T-helper 1 cell treated with Interleukin-12 subunit alpha and Interleukin-12 subunit beta and Interleukin-4 antibody, amounts not matched to agents 30 μg/mL and 1 μg/mL, for 36 hours (primary cell): ENCODE measurements around the gene TARBP2.
"Not testable (repeated sequence)": the region's sequence is repeated elsewhere in the genome, so short reads cannot be mapped to it uniquely, and the experiment has no call there.

Experiments used
- H3K27ac Mint-ChIP-seq: one replicate; pipeline ENCODE4 v1.8.0; 2021; ENCODE audit warnings: mild to moderate bottlenecking, mixed read lengths
- H3K27me3 Mint-ChIP-seq: one replicate; pipeline ENCODE4 v1.8.0; 2021; ENCODE audit warnings: low read depth, mixed read lengths
- H3K36me3 Mint-ChIP-seq: one replicate; pipeline ENCODE4 v1.8.0; 2021; ENCODE audit warnings: low read depth, mixed read lengths
- H3K4me1 Mint-ChIP-seq: one replicate; pipeline ENCODE4 v1.8.0; 2021; ENCODE audit warnings: low read depth, mixed read lengths
- H3K4me3 Mint-ChIP-seq: one replicate; pipeline ENCODE4 v1.8.0; 2021; ENCODE audit warnings: mild to moderate bottlenecking, moderate library complexity, mixed read lengths
- H3K9me3 Mint-ChIP-seq: one replicate; pipeline ENCODE4 v1.8.0; 2021; ENCODE audit warnings: mixed read lengths

The TARBP2 gene

GRCh38 chr12:53465679-53466078 is 35.4 kb upstream of the TARBP2 start:
- Mint-ChIP-seq H3K36me3 (peaks cover 71% of the 10 kb centered on the region), H3K27me3 (no peaks in the 10 kb centered on the region), H3K4me3 (no peak overlapping the region), H3K9me3 (no peaks in the 10 kb centered on the region), H3K27ac (no peak overlapping the region), H3K4me1 (peaks cover 20% of the 10 kb centered on the region)

DNA sequence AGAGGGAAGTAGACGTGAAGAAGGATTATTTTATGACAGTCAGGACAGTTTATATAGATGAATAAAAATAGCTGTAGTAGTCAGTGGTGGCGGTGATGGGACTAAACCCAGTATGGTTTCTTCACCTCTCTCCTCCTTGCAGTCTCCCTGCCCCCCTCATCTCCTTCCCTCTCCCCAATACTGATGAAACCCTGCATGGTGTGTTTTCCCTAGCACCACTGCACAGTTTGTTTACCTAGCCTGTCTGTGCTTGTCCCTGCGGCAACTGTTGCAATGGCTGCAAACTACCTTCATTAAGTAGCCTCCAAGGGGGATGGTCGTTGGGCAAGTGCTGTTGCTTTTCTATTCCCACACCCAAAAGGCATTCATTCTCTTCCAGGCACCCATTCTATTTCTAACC is 34.4 kb upstream of the TARBP2 start:
- Mint-ChIP-seq H3K4me1 (peaks cover 18% of the 10 kb centered on the region), H3K27ac (no peak overlapping the region), H3K4me3 (no peak overlapping the region), H3K27me3 (no peaks in the 10 kb centered on the region), H3K9me3 (no peaks in the 10 kb centered on the region), H3K36me3 (peaks cover 70% of the 10 kb centered on the region)

DNA sequence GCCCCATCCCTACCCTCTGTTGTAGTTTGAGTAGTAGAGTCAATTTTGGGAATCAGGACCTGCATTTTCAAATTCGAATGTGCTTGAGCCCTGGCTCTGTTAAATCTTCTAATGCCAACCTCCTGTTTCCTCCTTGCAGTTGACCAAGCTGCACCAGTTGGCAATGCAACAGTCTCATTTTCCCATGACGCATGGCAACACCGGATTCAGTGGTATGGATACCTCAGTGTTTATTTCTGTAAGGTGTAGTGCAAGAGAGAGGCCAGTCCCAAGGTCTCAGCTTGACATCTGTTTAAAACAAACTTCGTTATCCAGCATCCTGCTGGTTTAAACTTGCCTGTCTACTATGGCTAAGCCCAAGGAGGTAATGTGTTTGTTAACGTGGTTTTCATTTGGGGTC is 34.0 kb upstream of the TARBP2 start:
- H3K36me3 Mint-ChIP-seq, result peaks cover 70% of the 10 kb centered on the region
- peaks cover 22% of the 10 kb centered on the region for H3K4me1 Mint-ChIP-seq
- H3K4me3 Mint-ChIP-seq, result no peak overlapping the region
- H3K27me3 Mint-ChIP-seq, result no peaks in the 10 kb centered on the region
- H3K27ac Mint-ChIP-seq, result no peak overlapping the region
- no peaks in the 10 kb centered on the region for H3K9me3 Mint-ChIP-seq

DNA sequence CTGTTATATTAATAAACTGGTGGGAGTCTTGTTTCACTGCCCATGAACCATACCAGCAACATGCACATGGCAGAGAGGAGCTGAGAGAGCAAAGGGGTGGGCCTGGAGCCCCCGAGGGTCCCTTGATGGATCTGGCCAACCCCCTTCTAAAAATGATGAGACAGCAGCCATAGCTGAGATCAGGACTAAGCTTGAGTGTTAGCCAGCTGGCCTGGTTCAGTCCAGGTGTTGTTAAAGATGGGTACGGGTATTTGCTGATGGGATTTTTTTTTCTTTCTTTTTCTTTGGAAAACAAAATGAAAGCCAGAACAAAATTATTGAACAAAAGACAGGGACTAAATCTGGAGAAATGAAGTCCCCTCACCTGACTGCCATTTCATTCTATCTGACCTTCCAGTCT is 33.2 kb upstream of the TARBP2 start:
- Mint-ChIP-seq H3K4me3 (no peak overlapping the region), H3K27me3 (no peaks in the 10 kb centered on the region), H3K4me1 (peaks cover 25% of the 10 kb centered on the region), H3K36me3 (peaks cover 70% of the 10 kb centered on the region), H3K27ac (no peak overlapping the region), H3K9me3 (no peaks in the 10 kb centered on the region)

DNA sequence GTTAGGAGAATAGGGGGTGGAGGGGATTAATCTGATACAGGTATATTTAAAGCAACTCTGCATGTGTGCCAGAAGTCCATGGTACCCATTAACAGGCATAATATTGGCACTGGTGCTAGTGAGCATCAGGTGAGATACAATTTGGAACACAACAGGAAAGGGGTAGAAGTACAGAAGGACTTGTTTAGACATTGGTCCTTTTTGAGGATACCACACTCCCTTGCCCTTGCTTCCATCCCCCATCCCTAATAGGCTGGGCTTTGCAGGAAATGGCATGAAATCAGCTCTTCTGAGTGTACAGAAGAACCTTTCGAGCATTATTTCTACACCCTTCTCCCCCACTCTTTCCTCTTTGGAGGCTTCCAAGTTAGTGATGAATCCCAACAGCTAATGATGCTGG is 32.8 kb upstream of the TARBP2 start:
- no peak overlapping the region for H3K27ac Mint-ChIP-seq
- peaks cover 25% of the 10 kb centered on the region for H3K4me1 Mint-ChIP-seq
- H3K27me3 Mint-ChIP-seq, result no peaks in the 10 kb centered on the region
- H3K9me3 Mint-ChIP-seq, result no peaks in the 10 kb centered on the region
- H3K36me3 Mint-ChIP-seq, result peaks cover 66% of the 10 kb centered on the region
- H3K4me3 Mint-ChIP-seq, result no peak overlapping the region

DNA sequence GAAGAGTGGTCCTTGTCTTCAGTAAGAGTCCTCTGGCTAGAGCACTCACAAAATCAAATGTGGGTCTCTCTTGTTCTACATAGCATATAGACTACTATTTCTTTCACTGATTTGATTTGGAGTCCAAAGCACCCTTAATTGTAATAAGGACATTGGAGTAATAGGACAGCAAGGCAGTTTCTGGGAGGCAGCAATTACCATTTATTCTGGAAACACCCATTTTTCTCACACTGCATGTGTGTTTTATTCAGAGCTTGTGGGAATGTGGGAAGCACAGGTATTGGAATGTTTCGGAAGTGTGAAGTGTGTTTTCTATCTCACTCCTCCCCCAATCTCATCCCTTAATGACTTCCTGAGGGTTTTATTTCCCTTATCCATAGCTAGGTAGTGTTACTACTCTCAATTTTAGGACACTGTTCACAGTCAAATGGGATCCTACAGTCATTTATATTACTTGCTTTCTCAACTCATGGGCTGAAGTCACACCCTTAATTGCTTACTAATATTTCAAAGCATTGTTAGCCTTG is 29.0 kb upstream of the TARBP2 start:
- H3K4me3 Mint-ChIP-seq, result no peak overlapping the region

GRCh38 chr12:53474077-53474476 is 27.0 kb upstream of the TARBP2 start:
- H3K4me1 Mint-ChIP-seq, result peaks cover 24% of the 10 kb centered on the region
- H3K36me3 Mint-ChIP-seq, result peaks cover 54% of the 10 kb centered on the region
- no peaks in the 10 kb centered on the region for H3K9me3 Mint-ChIP-seq
- H3K4me3 Mint-ChIP-seq, result no peak overlapping the region
- H3K27me3 Mint-ChIP-seq, result no peaks in the 10 kb centered on the region
- H3K27ac Mint-ChIP-seq, result no peak overlapping the region

More for the DNA sequence above, 29.0 kb upstream of the TARBP2 start:
- Mint-ChIP-seq H3K27me3 (no peaks in the 10 kb centered on the region), H3K4me1 (peaks cover 24% of the 10 kb centered on the region), H3K9me3 (no peaks in the 10 kb centered on the region), H3K27ac (no peak overlapping the region), H3K36me3 (peaks cover 66% of the 10 kb centered on the region)

DNA sequence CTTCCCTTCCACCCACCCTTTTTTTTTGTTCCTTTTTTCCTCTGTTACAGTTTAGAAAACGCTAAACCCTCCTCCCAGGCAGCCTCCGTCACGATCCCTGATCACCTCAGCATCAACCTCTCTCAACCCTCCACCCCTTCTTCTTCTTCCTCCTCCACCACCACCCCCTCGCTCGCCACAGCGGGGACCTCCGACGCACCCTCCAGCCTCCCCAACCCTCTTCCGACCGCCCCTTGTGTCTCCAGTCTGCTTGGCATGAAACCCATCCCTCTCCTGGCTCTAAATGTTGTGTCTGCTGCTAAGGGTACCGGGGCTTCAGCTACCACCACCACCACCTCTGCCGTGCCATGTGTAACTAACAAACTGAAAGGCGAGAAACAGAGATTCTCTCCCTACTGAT is 26.3 kb upstream of the TARBP2 start:
- Mint-ChIP-seq H3K4me1 (peaks cover 24% of the 10 kb centered on the region), H3K27ac (peak overlapping the region; percentile 72), H3K27me3 (no peaks in the 10 kb centered on the region), H3K4me3 (no peak overlapping the region), H3K36me3 (peaks cover 61% of the 10 kb centered on the region), H3K9me3 (no peaks in the 10 kb centered on the region)

DNA sequence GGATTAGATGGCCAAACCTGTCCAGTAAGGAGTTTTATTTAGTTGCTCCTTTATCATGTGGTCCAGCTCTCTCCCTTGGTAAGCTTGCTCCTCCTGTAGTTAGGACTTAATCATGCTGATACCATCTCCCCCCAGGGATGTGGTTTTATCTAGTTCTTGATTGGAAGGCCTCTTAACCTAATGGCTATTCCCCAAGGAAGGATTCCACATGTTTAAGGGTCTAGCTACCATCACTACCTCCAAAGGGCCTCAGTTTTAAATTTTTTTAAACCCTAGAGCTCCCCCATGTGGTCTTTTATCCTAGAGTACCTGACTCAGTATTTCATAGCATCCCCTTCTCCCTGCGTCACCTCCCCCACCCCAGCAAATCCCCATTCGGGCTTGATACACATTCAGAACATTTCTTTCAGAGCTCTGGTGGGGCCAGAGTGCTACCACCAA is 24.3 kb upstream of the TARBP2 start:
- Mint-ChIP-seq H3K4me1 (peaks cover 20% of the 10 kb centered on the region), H3K27me3 (no peaks in the 10 kb centered on the region), H3K36me3 (peaks cover 54% of the 10 kb centered on the region), H3K4me3 (no peak overlapping the region), H3K9me3 (no peaks in the 10 kb centered on the region), H3K27ac (no peak overlapping the region)

- Mint-ChIP-seq H3K4me1 (peaks cover 14% of the 10 kb centered on the region), H3K27me3 (no peaks in the 10 kb centered on the region), H3K36me3 (peaks cover 55% of the 10 kb centered on the region), H3K9me3 (no peaks in the 10 kb centered on the region), H3K27ac (no peak overlapping the region), H3K4me3 (no peak overlapping the region)
Observed at GRCh38 chr12:53478865-53479264, 22.2 kb upstream of the TARBP2 start.

DNA sequence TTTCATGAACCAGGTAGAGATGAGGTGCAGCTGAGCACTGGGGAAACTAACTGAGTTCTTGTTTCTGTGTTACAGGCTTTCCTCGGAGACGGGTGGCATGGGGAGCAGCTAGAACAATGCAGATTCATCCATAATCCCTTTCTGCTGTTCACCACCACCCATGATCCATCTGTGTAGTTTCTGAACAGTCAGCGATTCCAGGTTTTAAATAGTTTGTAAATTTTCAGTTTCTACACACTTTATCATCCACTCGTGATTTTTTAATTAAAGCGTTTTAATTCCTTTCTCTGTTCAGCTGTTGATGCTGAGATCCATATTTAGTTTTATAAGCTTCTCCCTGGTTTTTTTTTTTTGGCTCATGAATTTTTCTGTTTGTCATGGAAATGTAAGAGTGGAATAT is 21.8 kb upstream of the TARBP2 start:
- no peak overlapping the region for H3K4me3 Mint-ChIP-seq
- H3K36me3 Mint-ChIP-seq, result peaks cover 53% of the 10 kb centered on the region
- no peak overlapping the region for H3K27ac Mint-ChIP-seq
- peaks cover 14% of the 10 kb centered on the region for H3K4me1 Mint-ChIP-seq
- H3K27me3 Mint-ChIP-seq, result no peaks in the 10 kb centered on the region
- no peaks in the 10 kb centered on the region for H3K9me3 Mint-ChIP-seq

DNA sequence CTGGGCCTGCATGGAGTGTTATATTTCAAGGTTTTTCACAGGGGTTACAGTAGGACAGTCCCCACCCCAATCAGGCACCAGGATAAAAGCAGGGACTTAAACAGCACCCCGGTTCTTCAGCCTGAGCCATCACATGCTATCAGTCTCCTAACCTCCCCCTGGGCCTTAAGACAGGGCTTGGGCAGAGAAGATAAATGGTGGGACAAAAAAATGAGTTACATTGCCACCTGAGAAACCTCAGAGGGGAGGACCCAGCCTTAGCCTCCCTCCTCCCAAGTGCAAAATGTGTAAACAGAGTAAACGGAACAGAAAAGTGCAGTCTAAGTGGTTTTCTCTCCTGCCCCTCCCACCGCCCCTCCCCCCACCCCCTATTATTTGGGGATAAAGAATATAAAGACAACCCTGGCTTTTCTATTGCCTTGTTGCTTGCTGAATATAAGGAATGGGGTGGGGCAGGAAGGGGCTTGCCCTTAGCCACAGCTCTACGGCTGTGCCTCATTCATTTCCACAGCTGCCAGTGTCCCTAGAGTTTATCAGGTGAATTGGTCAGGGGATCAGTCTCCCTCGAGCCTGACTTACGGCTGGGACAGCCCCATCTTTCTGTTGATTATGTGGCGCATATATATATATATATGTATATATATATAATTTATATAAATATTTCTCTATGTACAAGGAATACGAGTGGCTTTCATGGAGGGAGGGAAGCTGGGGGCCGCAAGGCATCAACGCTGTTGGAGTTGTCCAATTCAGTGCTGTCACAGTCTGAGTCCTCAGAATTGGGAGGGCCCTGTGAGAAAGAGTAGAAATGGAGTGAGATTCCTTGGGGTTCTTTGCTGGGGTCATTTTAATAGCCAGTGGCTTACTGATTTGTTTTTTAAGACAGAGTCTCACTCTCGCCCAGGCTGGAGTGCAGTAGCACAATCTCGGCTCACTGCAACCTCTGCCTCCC is 20.3 kb upstream of the TARBP2 start:
- H3K4me1 Mint-ChIP-seq, result peaks cover 6% of the 10 kb centered on the region
- H3K36me3 Mint-ChIP-seq, result peaks cover 46% of the 10 kb centered on the region
- no peaks in the 10 kb centered on the region for H3K9me3 Mint-ChIP-seq
- no peaks in the 10 kb centered on the region for H3K27me3 Mint-ChIP-seq
- H3K27ac Mint-ChIP-seq, result no peak overlapping the region
- no peak overlapping the region for H3K4me3 Mint-ChIP-seq

- not testable (repeated sequence) for H3K9me3 Mint-ChIP-seq, H3K27me3 Mint-ChIP-seq, H3K27ac Mint-ChIP-seq, H3K4me1 Mint-ChIP-seq, H3K4me3 Mint-ChIP-seq
- peaks cover 41% of the 10 kb centered on the region for H3K36me3 Mint-ChIP-seq
Observed at GRCh38 chr12:53481458-53481857, 19.6 kb upstream of the TARBP2 start.

DNA sequence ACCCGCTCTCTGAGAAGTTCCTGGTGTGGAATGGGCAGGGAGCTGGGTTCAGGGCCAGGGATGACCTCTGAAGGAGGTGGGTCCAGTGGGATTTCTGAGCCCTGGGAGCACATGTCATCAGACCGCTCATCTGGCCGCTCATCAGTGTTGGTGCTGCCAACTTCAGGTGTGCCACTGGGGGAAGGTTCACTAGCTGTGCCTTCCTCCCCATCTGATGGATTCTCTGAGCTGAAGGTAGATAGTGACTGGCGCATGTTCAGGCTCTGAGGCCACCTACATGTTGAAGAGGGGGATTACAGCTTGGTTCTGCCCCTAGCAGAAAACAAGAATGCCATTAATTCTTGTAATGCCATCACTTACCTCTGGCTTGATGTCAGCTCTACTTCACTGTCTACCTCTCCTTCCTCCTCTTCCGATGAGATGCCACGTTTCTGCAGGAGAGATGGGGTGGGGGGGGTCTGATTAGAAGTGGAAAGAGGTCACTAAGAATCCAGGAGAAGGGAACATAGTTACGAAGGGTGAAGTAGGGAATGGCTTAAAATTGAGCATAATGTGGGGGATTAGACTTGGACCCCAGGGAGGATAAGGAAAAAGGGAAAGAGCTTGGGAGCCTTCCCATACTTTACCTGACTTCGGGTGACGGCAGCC is 19.0 kb upstream of the TARBP2 start:
- Mint-ChIP-seq H3K9me3 (no peaks in the 10 kb centered on the region), H3K27ac (no peak overlapping the region), H3K36me3 (peaks cover 35% of the 10 kb centered on the region), H3K4me3 (no peak overlapping the region), H3K27me3 (no peaks in the 10 kb centered on the region), H3K4me1 (no peaks in the 10 kb centered on the region)

- Mint-ChIP-seq H3K4me1 (no peaks in the 10 kb centered on the region), H3K27ac (no peak overlapping the region), H3K4me3 (no peak overlapping the region), H3K27me3 (no peaks in the 10 kb centered on the region), H3K9me3 (no peaks in the 10 kb centered on the region), H3K36me3 (peaks cover 34% of the 10 kb centered on the region)
Observed at GRCh38 chr12:53482626-53483168, 18.4 kb upstream of the TARBP2 start.
